HG02678 (cell line): ENCODE data around the gene HLA-DPB1.
A peak's percentile ranks its signal among the peaks of the same experiment; 100 is the strongest.
"Not testable (repeated sequence)": the region's sequence is repeated elsewhere in the genome, so short reads cannot be mapped to it uniquely, and the experiment has no call there.

Experiments
- ATAC-seq: cut with Tn5 transposase; IDR thresholded peaks from one replicate; pipeline ENCODE4 v1.9.1; 2021; ENCODE audit warnings: mild to moderate bottlenecking, moderate library complexity; ENCODE audit not compliant: unreplicated experiment

The HLA-DPB1 gene

GRCh38 chr6:33075568-33076405 lies at the start of gene HLA-DPB1:
Gene HLA-DPB1 (plus strand): TSS chr6:33075990. CDS start chr6:33076042, 52 bp downstream.
- ATAC-seq: peak; percentile 63

DNA sequence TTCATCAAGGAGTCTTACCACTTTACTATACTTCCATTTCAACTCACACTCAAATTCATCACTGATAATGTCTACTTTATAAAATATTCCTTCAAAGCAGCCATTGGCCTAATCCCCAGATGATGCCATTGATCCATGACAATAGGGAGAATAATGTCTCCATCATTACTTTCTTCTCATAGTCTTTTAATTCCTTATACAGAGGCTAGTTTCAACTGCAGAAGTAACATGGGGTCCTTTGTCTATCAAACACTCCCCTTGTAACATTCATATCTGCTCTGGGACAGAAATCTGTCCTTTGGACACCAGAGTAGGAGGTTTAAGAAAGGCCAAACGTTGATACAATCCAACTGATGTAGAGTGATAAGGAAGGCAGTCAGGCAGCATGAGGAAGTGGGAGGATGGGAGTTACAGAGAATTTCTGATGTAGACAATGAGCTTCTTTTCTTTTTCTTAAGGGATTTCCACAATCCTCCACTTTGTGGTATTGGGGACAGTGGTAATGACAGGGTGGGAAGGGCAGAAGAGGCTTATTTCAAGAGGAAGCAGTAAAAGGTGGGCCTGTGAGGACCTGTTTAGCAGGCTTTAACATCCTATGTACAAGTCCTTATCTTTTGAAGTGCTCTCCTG lies 47.5 kb upstream of the HLA-DPB1 start:
- ATAC-seq: no peak

DNA sequence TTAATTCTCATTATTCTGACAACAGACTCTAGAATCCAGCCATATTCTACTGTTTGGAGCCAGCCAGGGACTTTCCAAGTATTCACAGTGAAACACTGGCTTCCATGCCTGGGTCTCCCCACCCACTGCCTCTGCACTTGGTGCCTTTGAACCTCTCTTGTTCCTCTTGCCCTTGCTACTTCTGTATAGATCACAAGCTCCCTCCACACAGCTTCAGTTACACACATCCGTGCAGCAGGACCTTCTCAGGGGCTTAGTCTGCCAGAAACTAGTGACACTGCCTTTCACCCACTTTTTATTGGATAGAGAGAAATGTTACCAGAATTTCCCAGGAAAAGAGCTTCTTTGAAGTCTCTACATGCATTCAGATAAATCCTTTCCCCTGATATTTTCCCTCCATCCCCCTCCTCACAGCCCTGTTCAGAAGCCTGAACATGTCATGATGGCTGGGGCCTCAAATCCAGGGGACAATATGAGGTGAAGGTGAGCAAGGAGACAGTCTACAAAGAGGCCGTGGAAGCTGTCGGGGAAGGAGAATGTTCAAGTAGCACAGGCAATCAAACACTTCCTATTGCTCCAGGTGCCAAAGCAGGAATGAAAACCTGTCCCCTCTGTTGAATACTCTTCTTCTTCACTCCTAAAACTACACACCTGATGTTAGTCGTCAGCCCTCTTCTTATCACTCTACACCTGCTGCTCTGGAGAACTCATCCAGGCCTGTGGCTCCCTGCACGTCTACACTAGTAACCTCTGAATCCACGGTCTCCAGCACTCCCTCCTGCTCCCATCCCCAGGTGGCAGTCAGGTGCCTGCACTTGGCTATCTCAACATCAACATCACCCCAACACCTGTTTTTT lies 46.2 kb upstream of the HLA-DPB1 start:
- peak; percentile 78 for ATAC-seq

DNA sequence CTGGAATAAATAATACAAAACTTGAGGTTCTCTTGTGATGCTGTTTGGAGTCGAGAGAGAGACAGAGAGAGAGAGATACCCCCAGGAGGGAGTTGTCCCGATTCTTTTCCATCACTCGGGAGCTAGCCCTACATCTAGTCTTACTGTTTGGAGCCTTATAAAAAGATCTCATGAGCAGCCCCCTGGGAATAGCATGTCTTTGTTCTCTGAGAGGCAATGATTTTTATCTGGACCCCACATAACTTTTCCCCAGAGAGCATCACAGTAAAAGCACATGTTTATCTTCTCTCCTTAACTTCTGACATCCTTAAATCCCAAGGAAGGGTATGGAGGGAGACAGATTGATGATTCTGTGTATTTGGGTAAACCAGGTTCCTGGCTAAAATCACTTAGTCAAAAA lies 45.5 kb upstream of the HLA-DPB1 start:
- ATAC-seq: no peak

GRCh38 chr6:33034554-33034953 lies 41.2 kb upstream of the HLA-DPB1 start:
- ATAC-seq: no peak

DNA sequence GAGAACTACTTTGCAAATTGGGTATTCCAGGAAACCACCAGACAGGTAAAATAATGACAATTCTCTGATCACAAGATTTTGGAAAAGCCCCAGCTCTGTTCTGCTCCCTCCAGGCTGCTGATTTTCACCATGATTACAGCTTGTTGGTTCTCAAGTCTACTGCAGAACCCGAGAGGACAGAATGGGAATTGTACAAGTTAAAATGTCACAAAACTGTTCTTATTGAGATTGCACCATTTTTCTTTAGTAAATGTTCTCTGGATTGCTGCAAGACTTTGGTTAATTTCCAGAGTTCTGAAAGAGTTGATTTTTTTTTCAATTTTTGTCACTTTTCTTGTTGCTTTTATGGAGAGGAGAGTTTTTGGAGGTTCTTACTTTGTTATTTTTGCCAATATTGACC lies 39.3 kb upstream of the HLA-DPB1 start:
- ATAC-seq: no peak

GRCh38 chr6:33040157-33040556 lies 35.6 kb upstream of the HLA-DPB1 start:
- no peak for ATAC-seq

GRCh38 chr6:33049323-33050013 lies 26.3 kb upstream of the HLA-DPB1 start:
- ATAC-seq: no peak

DNA sequence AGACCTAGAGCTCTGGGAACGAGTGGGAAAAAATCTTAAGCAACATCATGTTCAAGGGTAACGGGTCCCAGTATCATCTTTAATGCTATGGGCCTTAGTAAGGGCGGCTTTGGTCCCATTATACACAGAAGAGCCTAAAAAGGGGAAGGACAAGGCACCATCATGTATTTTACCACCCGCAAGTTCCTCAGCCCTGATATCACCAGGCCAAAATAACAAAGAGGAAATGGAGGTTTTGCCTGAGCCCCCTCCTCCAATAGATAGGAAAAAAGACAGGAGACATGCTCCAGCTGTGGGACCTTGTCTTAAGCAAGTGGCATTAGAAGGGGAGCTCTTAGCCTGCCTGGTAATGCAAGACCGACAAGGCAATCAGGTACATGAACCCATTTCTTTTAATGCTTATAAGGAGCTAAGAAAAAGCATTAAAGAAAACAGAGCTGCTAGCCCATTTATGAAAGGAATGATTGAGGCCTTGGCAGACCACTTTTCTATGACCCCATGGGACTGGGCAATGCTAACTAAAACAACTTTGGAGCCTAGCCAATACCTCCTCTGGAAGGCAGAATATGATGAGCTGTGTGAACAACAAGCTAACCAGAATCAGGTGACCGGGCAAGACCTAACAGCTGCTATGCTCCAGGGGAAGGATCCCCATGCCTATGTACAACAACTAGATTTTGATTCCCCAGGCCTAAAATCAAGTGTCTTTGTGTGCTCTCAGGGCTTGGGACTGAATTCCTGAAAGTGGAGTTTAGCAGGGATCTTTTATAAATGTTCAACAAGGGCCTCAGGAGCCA lies 25.6 kb upstream of the HLA-DPB1 start:
- no peak for ATAC-seq

DNA sequence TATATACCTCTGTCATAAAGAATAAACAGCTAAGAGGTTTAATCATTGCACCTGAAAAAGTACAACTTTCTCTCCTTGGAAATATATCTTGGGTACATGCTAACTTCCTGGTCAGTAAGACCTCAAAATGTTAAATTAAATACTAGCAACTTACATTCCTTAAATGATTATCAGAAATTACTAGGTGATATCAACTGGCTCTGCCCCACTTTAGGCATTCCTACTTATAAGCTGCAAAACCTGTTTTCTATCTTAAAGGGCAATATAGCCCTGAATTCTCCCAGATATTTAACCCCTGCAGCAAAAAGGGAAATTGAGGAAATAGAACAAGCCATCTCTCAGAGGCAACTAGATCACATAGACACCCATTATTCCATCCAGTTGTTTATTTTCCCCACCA lies 23.2 kb upstream of the HLA-DPB1 start:
- ATAC-seq: no peak

- ATAC-seq: no peak
Measured at GRCh38 chr6:33053230-33053629, 22.6 kb upstream of the HLA-DPB1 start.

DNA sequence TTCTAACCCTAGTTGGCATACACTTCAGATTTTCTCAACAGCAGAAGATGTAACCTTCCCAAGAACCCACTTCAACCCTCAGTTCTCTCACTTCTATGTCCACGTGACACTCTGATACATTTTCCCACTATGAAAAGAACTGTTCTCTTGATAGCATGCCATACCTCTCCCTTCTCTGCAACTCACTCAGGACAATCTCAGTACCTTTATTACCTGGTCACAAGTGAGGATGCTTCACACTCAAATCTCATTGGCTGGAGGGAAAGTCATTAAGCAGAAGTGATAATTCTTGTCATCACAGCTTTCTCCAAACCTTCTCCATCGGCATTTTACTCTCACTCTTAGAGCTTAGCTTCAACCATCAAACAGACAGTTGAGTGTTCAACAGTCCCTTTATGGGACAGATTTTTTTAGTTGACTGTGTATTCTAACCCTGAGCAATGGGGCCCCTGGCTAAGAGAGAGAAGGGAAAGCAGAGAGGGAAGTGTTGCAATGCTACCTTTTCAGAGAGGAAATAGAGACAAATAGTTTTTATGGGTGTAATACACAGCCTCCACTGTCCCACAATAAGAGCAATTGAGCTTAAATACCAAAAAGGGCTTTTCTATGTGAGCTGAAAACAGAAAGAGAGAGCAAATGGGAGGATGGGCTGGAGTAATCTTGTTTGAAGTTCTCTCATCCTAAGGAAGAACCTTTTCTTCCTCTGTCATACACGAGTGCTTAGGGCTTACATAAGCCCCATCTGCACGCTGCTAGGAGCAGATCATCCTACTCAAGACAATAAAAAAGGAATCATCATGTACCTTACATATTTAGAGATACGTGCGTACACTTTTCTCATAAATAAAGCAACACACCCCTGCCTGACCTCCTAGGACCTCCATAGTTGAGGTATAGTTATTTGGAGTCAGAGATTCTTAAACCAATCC lies 18.3 kb upstream of the HLA-DPB1 start:
- ATAC-seq: no peak

GRCh38 chr6:33061987-33062386 lies 13.8 kb upstream of the HLA-DPB1 start:
- no peak for ATAC-seq

DNA sequence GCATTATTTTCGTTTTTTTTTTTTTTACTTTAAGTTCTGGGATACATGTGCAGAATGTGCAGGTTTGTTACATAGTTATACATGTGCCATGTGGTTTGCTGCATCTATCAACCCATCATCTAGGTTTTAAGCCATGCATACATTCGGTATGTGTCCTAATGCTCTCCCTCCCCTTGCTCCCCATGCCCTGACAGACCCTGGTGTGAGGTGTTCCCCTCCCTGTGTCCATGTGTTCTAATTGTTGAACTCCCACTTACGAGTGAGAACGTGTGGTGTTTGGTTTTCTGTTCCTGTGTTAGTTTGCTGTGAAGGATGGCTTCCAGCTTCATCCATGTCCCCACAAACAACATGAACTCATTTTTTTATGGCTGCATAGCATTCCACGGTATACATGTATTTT lies 12.4 kb upstream of the HLA-DPB1 start:
- not testable (repeated sequence) for ATAC-seq

GRCh38 chr6:33064723-33065122 lies 11.1 kb upstream of the HLA-DPB1 start:
- no peak for ATAC-seq

DNA sequence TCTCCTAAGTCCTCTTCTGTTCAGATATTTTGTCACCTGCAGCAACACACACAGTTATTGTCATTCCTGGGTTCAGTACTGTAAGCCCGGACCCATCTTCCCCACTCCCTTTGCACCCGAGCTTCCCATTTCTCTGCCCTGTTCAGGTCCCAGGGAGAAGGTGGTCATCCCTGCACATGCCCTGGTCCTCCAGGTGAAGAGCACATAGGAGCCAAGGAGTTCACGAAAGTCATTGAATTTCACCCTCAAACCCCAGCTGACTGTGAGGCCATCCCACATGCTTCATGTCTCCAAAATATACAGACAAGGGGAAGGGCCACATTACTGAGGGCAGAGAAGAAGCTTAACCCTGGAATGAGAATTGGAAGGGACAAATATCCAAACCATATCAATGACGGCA lies 10.5 kb upstream of the HLA-DPB1 start:
- ATAC-seq: no peak

DNA sequence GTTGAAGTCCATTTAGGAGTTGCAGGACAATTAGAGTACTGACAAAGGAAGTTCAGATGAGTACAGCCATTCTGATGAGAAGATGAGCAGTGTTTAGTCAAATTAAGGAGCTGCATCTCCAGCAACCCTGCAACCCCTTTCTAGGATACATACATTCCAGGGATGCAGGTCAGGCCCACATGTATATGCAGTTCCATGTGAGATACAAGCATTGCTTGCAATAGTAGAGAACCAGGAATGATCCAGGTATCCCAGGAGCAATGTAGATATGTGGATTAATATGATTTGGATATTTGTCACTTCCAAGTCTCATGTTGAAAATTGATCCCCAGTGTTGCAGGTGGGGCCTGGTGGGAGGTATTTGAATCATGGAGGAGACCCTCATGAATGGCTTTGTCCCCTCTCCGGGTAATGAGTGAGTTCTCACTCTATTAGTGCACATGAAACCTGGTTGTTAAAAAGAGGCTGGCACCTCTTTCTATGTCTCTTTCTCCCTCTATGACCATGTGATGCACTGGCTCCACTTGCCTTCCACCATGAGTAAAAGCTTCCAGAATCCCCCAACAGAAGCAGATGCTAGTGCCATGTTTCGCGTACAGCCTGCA lies 8.8 kb upstream of the HLA-DPB1 start:
- ATAC-seq: no peak

- no peak for ATAC-seq
Measured at GRCh38 chr6:33069021-33069738, 6.6 kb upstream of the HLA-DPB1 start.
